Endothelial cell of umbilical vein (primary cell): ENCODE measurements around the gene MTAP. TPM values are rescaled to one million over a fixed set of nuclear protein-coding genes. Genes with fewer than 3 reads are reported as not detected.

Experiments used
- BruUV-seq: library from RNA; stranded (reverse); fragments of 400-500 nt; replicated peaks from 2 replicates; lab custom pipeline; 2021; lab: Mats Ljungman, UMichigan
- CTCF ChIA-PET: fragments of 300-600, 350-600 bp; sonication (Branson Sonifier 250); formaldehyde crosslinking; loops from one replicate; lab custom pipeline; 2021; ENCODE audit warnings: antibody characterized with exemption, inconsistent platforms; lab: Charles Lee
- POLR2A ChIA-PET: fragments of 300-600, 350-600 bp; sonication (Branson Sonifier 250); formaldehyde crosslinking; loops from one replicate; lab custom pipeline; 2021; ENCODE audit warnings: antibody characterized with exemption, inconsistent platforms; lab: Charles Lee
- DNase-seq: peaks from one replicate; pipeline ENCODE4 v3.0.0-alpha.2; 2011; ENCODE audit warnings: low read depth, low spot score
- FAIRE-seq: peaks from 2 replicates; lab custom pipeline; 2011; peaks lifted over from hg19 to GRCh38; lab: Jason Lieb, UNC
- H2AFZ ChIP-seq: 2 replicates; pipeline ENCODE4 v1.6.0; 2012; ENCODE audit warnings: low read depth, low read length, control low read depth, inconsistent platforms
- H3K27ac ChIP-seq: 2 replicates; pipeline ENCODE4 v1.5.1; 2011; ENCODE audit warnings: low read depth, mild to moderate bottlenecking, control low read depth, low read length, moderate library complexity; ENCODE audit not compliant: insufficient read depth
- H3K27me3 ChIP-seq, 2 experiments: 2 replicates each; pipeline versions ENCODE4 v1.6.0 to v1.6.1; 2011; ENCODE audit warnings: low read length in 2 of 2, mixed read lengths in 1 of 2; ENCODE audit not compliant: control insufficient read depth in 2 of 2, insufficient read depth in 2 of 2
- H3K36me3 ChIP-seq, 2 experiments: 2 replicates in 1 of 2; 3 replicates in 1 of 2; pipeline ENCODE4 v1.5.1; 2011; ENCODE audit warnings: low read length in 2 of 2, mild to moderate bottlenecking in 1 of 2, moderate library complexity in 1 of 2; ENCODE audit not compliant: control insufficient read depth in 2 of 2, insufficient read depth in 2 of 2; ENCODE audit errors: extremely low read depth in 1 of 2
- H3K4me1 ChIP-seq: 3 replicates; pipeline ENCODE4 v1.5.1; 2011; ENCODE audit warnings: mild to moderate bottlenecking, low read length; ENCODE audit not compliant: control insufficient read depth, insufficient read depth; ENCODE audit errors: extremely low read depth
- H3K4me2 ChIP-seq: 2 replicates; pipeline ENCODE4 v1.6.1; 2011; ENCODE audit warnings: low read length, control low read depth, mixed read lengths; ENCODE audit not compliant: insufficient read depth
- H3K4me3 ChIP-seq, 3 experiments: fragments of 200-600 bp in 1 of 3; sonication (generic), shearing (Covaris generic) in 1 of 3; replicated peaks in 1 of 3; 2 replicates each; pipeline ENCODE4 v1.5.1; 2011 to 2016; ENCODE audit warnings: control low read depth in 3 of 3, low read length in 3 of 3, mild to moderate bottlenecking in 2 of 3, inconsistent platforms in 1 of 3, low read depth in 1 of 3, moderate library complexity in 1 of 3; ENCODE audit not compliant: insufficient read depth in 1 of 3
- H3K79me2 ChIP-seq: 2 replicates; pipeline ENCODE4 v1.6.0; 2012; ENCODE audit warnings: low read length, inconsistent platforms; ENCODE audit not compliant: control insufficient read depth, insufficient read depth
- H3K9ac ChIP-seq: replicated peaks from 2 replicates; pipeline ENCODE3; 2011; ENCODE audit warnings: low read length, control low read depth; ENCODE audit not compliant: insufficient read depth; ENCODE audit errors: extremely low read depth
- H3K9me1 ChIP-seq: replicated peaks from 3 replicates; pipeline ENCODE4 v1.6.0; 2011; ENCODE audit warnings: mild to moderate bottlenecking, low read length; ENCODE audit not compliant: control insufficient read depth, insufficient read depth; ENCODE audit errors: extremely low read depth
- H3K9me3 ChIP-seq: replicated peaks from 2 replicates; pipeline ENCODE4 v1.5.1; 2012; ENCODE audit warnings: low read length, inconsistent platforms; ENCODE audit not compliant: control insufficient read depth, insufficient read depth
- H4K20me1 ChIP-seq: replicated peaks from 2 replicates; pipeline ENCODE3; 2011; ENCODE audit warnings: mild to moderate bottlenecking, low read length; ENCODE audit not compliant: control insufficient read depth, insufficient read depth; ENCODE audit errors: extremely low read depth
- CTCF ChIP-seq, 2 donors: IDR thresholded peaks; 1 replicate in 1 of 2; 2 replicates in 1 of 2; pipeline ENCODE4 v1.5.1; 2011; ENCODE audit warnings: low read length in 2 of 2, mild to moderate bottlenecking in 2 of 2, moderate library complexity in 2 of 2, control low read depth in 1 of 2, inconsistent platforms in 1 of 2, low read depth in 1 of 2; ENCODE audit not compliant: insufficient read depth in 1 of 2; ENCODE audit errors: extremely low read depth in 1 of 2
- EZH2 ChIP-seq: IDR thresholded peaks from 2 replicates; pipeline ENCODE4 v1.6.1; 2012; ENCODE audit warnings: borderline replicate concordance, low read depth, mild to moderate bottlenecking, moderate library complexity, low read length, inconsistent platforms; ENCODE audit not compliant: severe bottlenecking
- FOS ChIP-seq: IDR thresholded peaks from 2 replicates; pipeline ENCODE4 v1.6.1; 2011; ENCODE audit warnings: mild to moderate bottlenecking, low read length, moderate library complexity, borderline replicate concordance; ENCODE audit not compliant: insufficient read depth
- GATA2 ChIP-seq: IDR thresholded peaks from 2 replicates; pipeline ENCODE4 v1.7.0; 2011; ENCODE audit warnings: low read depth, mild to moderate bottlenecking, moderate library complexity, mixed read lengths, low read length; ENCODE audit not compliant: insufficient read length, insufficient read depth
- JUN ChIP-seq: IDR thresholded peaks from 2 replicates; pipeline ENCODE4 v1.6.1; 2011; ENCODE audit warnings: borderline replicate concordance, low read depth; ENCODE audit not compliant: insufficient read length, insufficient read depth
- MYC ChIP-seq: IDR thresholded peaks from one replicate; pipeline ENCODE4 v1.6.1; 2011; ENCODE audit warnings: mild to moderate bottlenecking, low read depth, low read length
- POLR2A ChIP-seq: IDR thresholded peaks from 2 replicates; pipeline ENCODE4 v1.6.1; 2012; ENCODE audit warnings: low read depth, mild to moderate bottlenecking, control low read depth, low read length
- POLR2AphosphoS5 ChIP-seq: IDR thresholded peaks from 2 replicates; pipeline ENCODE4 v1.6.1; 2012; ENCODE audit warnings: low read depth, mild to moderate bottlenecking, control low read depth, low read length, moderate library complexity; ENCODE audit not compliant: insufficient read depth
- dilution Hi-C: fragments of 300-500 bp; cut with MboI; formaldehyde crosslinking; loops from one replicate; pipeline ENCODE4 v1.15.0; 2019; ENCODE audit warnings: low sequenced_read_pairs; ENCODE audit not compliant: extremely low pct_ligation_motif_present
- intact Hi-C: fragments of 100-400 bp; cut with micrococcal nuclease; formaldehyde crosslinking; loops from one replicate; pipeline ENCODE4 v1.10.0; 2022
- polyA plus RNA-seq, 4 experiments: library from polyadenylated mRNA; depleted of rRNA in 3 of 4; stranded (reverse) in 3 of 4; unstranded in 1 of 4; fragments of >200 nt; gene quantifications; 2 replicates each; pipeline versions ENCODE4 v1.2.1 to v1.2.3, GENCODE V29; 2011 to 2012; ENCODE audit warnings: missing spikeins in 1 of 4
- total RNA-seq: library from RNA; stranded (reverse); gene quantifications from 2 replicates; pipeline ENCODE4 v1.2.3, GENCODE V29; 2021
- TF ChIP-seq, protein P1 (sequence below): IDR thresholded peaks from 2 replicates; pipeline ENCODE4 v1.6.1; 2011; ENCODE audit not compliant: insufficient read depth, insufficient read length

The MTAP gene
- total and polyA plus RNA-seq, 2 donors (not counting 3 experiments of a cell fraction or from before 2014, with no cell fraction given): 11.3 to 55.1 TPM

- dilution Hi-C loops (no loop called here), intact Hi-C loops (no loop called here)
- Histone ChIP-seq H3K27ac (no peak overlapping the region), H3K4me1 (peaks cover 18% of the 10 kb centered on the region), H3K79me2 (no peaks in the 10 kb centered on the region), H4K20me1 (no peaks in the 10 kb centered on the region), H3K36me3 (no peaks in the 10 kb centered on the region), H2AFZ (no peak overlapping the region), H3K9me3 (no peaks in the 10 kb centered on the region), H3K4me2 (no peak overlapping the region), H3K9me1 (no peaks in the 10 kb centered on the region), H3K27me3 (no peaks in the 10 kb centered on the region), H3K4me3 (no peak overlapping the region), H3K9ac (no peak overlapping the region)
- FAIRE-seq: no peak
- BruUV-seq: no TSS peak
- no peak for DNase-seq
- ChIA-PET POLR2A (no interaction called here), CTCF (interaction anchor here (1.5 to 1.9 kb wide), 2 partner anchors 16 to 549 kb away, joined by 3 to 7 read pairs; no protein-coding TSS in a partner anchor)
- peak; percentile 14 for TF ChIP-seq FOS
- no peak for TF ChIP-seq MYC
- no peak for TF ChIP-seq GATA2
- TF ChIP-seq CTCF (IDR thresholded peaks at IDR 0.05; ENCODE audit: extremely low read depth in 1 of 2, insufficient read depth in 1 of 2, low read depth in 1 of 2, low read length in 2 of 2): no peak
- TF ChIP-seq JUN: peak; percentile 3
- TF ChIP-seq, protein P1, sequence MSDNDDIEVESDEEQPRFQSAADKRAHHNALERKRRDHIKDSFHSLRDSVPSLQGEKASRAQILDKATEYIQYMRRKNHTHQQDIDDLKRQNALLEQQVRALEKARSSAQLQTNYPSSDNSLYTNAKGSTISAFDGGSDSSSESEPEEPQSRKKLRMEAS: no peak
- TF ChIP-seq POLR2A: no peak
- no peak for TF ChIP-seq POLR2AphosphoS5
- no peak for TF ChIP-seq EZH2
Measured at GRCh38 chr9:21903380-21903965, 101.0 kb downstream of the MTAP start.
